SU-DHL-6 (cell line): ENCODE data around the gene CACNA1C.

Experiments used
- H2AFZ ChIP-seq: fragments of 200-600 bp; sonication (generic); 2 replicates; pipeline ENCODE4 v1.6.1; 2014; ENCODE audit warnings: low read depth, mild to moderate bottlenecking, moderate library complexity, mixed read lengths, antibody characterized with exemption, low read length; ENCODE audit not compliant: severe bottlenecking
- H3F3A ChIP-seq: fragments of 200-600 bp; shearing (Covaris generic); 2 replicates; pipeline ENCODE4 v1.6.0; 2016; ENCODE audit warnings: antibody characterized with exemption, mild to moderate bottlenecking; ENCODE audit not compliant: insufficient read depth
- H3K27ac ChIP-seq: fragments of 200-600 bp; sonication (generic); 2 replicates; pipeline ENCODE4 v1.5.1; 2016; ENCODE audit warnings: low read depth, mild to moderate bottlenecking, low read length, moderate library complexity, mixed read lengths
- H3K27me3 ChIP-seq: fragments of 200-600 bp; sonication (generic), shearing (Covaris generic); 2 replicates; pipeline ENCODE4 v1.6.0; 2014; ENCODE audit warnings: mild to moderate bottlenecking, low read length
- H3K36me3 ChIP-seq: fragments of 200-600 bp; sonication (generic); 2 replicates; pipeline ENCODE4 v1.6.1; 2014; ENCODE audit warnings: mild to moderate bottlenecking, low read length, mixed read lengths
- H3K4me2 ChIP-seq: fragments of 300-600, 200-600 bp; shearing (Covaris generic), sonication (generic); 2 replicates; pipeline ENCODE4 v1.6.0; 2014; ENCODE audit warnings: low read length, low read depth, mild to moderate bottlenecking; ENCODE audit not compliant: poor library complexity, severe bottlenecking
- H3K4me3 ChIP-seq: fragments of 200-600 bp; sonication (generic); 2 replicates; pipeline ENCODE4 v1.5.1; 2014; ENCODE audit warnings: antibody characterized with exemption, low read length, mild to moderate bottlenecking, mixed read lengths; ENCODE audit not compliant: insufficient read depth, poor library complexity, severe bottlenecking
- H3K79me2 ChIP-seq: fragments of 200-600 bp; sonication (generic); 2 replicates; pipeline ENCODE4 v1.6.1; 2014; ENCODE audit warnings: mild to moderate bottlenecking, low read length, moderate library complexity; ENCODE audit not compliant: insufficient read depth
- H3K9ac ChIP-seq: fragments of 200-600 bp; sonication (generic); 2 replicates; pipeline ENCODE4 v1.7.0; 2014; ENCODE audit warnings: mild to moderate bottlenecking, low read length
- H3K9me2 ChIP-seq: fragments of 200-600 bp; sonication (generic); replicated peaks from 2 replicates; pipeline ENCODE4 v1.6.1; 2014; ENCODE audit warnings: low read length; ENCODE audit not compliant: insufficient read depth
- H3K9me3 ChIP-seq: fragments of 200-600 bp; sonication (generic); 2 replicates; pipeline ENCODE4 v1.6.1; 2014; ENCODE audit warnings: low read length, mixed read lengths; ENCODE audit not compliant: insufficient read depth
- H4K20me1 ChIP-seq: fragments of 200-600 bp; sonication (generic); 2 replicates; pipeline ENCODE4 v1.6.1; 2014; ENCODE audit warnings: low read depth, mild to moderate bottlenecking, antibody characterized with exemption, low read length, moderate library complexity, mixed read lengths
- CTCF ChIP-seq: fragments of 200-600 bp; sonication (generic); IDR thresholded peaks from one replicate; pipeline ENCODE4 v1.5.1; 2017; ENCODE audit warnings: antibody characterized with exemption, mild to moderate bottlenecking, low read length, moderate library complexity; ENCODE audit not compliant: insufficient read depth, poor library complexity, severe bottlenecking
- EZH2phosphoT487 ChIP-seq: fragments of 200-600 bp; sonication (generic), shearing (Covaris generic); conservative IDR thresholded peaks from 2 replicates; pipeline ENCODE4 v1.6.1; 2018; ENCODE audit warnings: mild to moderate bottlenecking, antibody characterized with exemption, low read length, moderate library complexity, mixed read lengths

Gene CACNA1C

GRCh38 chr12:2686280-2686646 is 633.5 kb downstream of the CACNA1C start:
- Histone ChIP-seq H3K27ac (no peak overlapping the region), H3K27me3 (no peaks in the 10 kb centered on the region), H3K9me3 (no peaks in the 10 kb centered on the region), H4K20me1 (no peaks in the 10 kb centered on the region), H2AFZ (no peak overlapping the region), H3F3A (no peaks in the 10 kb centered on the region), H3K4me3 (no peak overlapping the region), H3K9ac (no peak overlapping the region), H3K9me2 (no peaks in the 10 kb centered on the region), H3K36me3 (no peaks in the 10 kb centered on the region), H3K4me2 (no peak overlapping the region), H3K79me2 (no peaks in the 10 kb centered on the region)
- TF ChIP-seq EZH2phosphoT487 (no peak), CTCF (no peak)

GRCh38 chr12:2687058-2687457 is 634.3 kb downstream of the CACNA1C start:
- Histone ChIP-seq H3K9me2 (no peaks in the 10 kb centered on the region), H4K20me1 (no peaks in the 10 kb centered on the region), H2AFZ (no peak overlapping the region), H3K4me2 (no peak overlapping the region), H3K27me3 (no peaks in the 10 kb centered on the region), H3F3A (no peaks in the 10 kb centered on the region), H3K79me2 (no peaks in the 10 kb centered on the region), H3K9me3 (no peaks in the 10 kb centered on the region), H3K9ac (no peak overlapping the region), H3K36me3 (no peaks in the 10 kb centered on the region), H3K4me3 (no peak overlapping the region), H3K27ac (no peak overlapping the region)
- TF ChIP-seq CTCF (no peak), EZH2phosphoT487 (no peak)

GRCh38 chr12:2687726-2688125 is 634.9 kb downstream of the CACNA1C start:
- H3K4me2 ChIP-seq = no peak overlapping the region
- H2AFZ ChIP-seq = no peak overlapping the region
- TF ChIP-seq CTCF = no peak
- TF ChIP-seq EZH2phosphoT487 = no peak
- no peaks in the 10 kb centered on the region for H4K20me1 ChIP-seq
- H3K36me3 ChIP-seq = no peaks in the 10 kb centered on the region
- no peaks in the 10 kb centered on the region for H3F3A ChIP-seq
- H3K9ac ChIP-seq = no peak overlapping the region
- no peaks in the 10 kb centered on the region for H3K27me3 ChIP-seq
- H3K9me3 ChIP-seq = no peaks in the 10 kb centered on the region
- no peak overlapping the region for H3K27ac ChIP-seq
- no peaks in the 10 kb centered on the region for H3K9me2 ChIP-seq
- H3K4me3 ChIP-seq = no peak overlapping the region
- H3K79me2 ChIP-seq = no peaks in the 10 kb centered on the region

GRCh38 chr12:2688381-2688931 is 635.7 kb downstream of the CACNA1C start:
- no peaks in the 10 kb centered on the region for H3K27me3 ChIP-seq
- no peak for TF ChIP-seq EZH2phosphoT487
- no peak for TF ChIP-seq CTCF
- H3K79me2 ChIP-seq = no peaks in the 10 kb centered on the region
- H3K4me3 ChIP-seq = no peak overlapping the region
- no peaks in the 10 kb centered on the region for H3K9me3 ChIP-seq
- no peaks in the 10 kb centered on the region for H3K36me3 ChIP-seq
- H3F3A ChIP-seq = no peaks in the 10 kb centered on the region
- no peaks in the 10 kb centered on the region for H4K20me1 ChIP-seq
- no peaks in the 10 kb centered on the region for H3K9me2 ChIP-seq
- H3K4me2 ChIP-seq = no peak overlapping the region
- H3K9ac ChIP-seq = no peak overlapping the region
- H2AFZ ChIP-seq = no peak overlapping the region
- no peak overlapping the region for H3K27ac ChIP-seq
